ENCODE data around the gene TMEM120B.

TMEM120B gene

GRCh38 chr12:121823101-121823726, 110.7 kb downstream of the TMEM120B start:
- no peak for FAIRE-seq

GRCh38 chr12:121823727-121824115, 111.2 kb downstream of the TMEM120B start:
- FAIRE-seq, result no peak

- no peak for FAIRE-seq
Observed at GRCh38 chr12:121825041-121825523, 112.5 kb downstream of the TMEM120B start.

- no peak for FAIRE-seq
Observed at GRCh38 chr12:121826318-121827150, 114.0 kb downstream of the TMEM120B start.

GRCh38 chr12:121827351-121828099, 115.0 kb downstream of the TMEM120B start:
- FAIRE-seq, result no peak

- no peak for FAIRE-seq
Observed at GRCh38 chr12:121828306-121828705, 115.8 kb downstream of the TMEM120B start.

GRCh38 chr12:121828826-121829225, 116.3 kb downstream of the TMEM120B start:
- no peak for FAIRE-seq

GRCh38 chr12:121829250-121829918, 116.8 kb downstream of the TMEM120B start:
- FAIRE-seq, result no peak

GRCh38 chr12:121830134-121830533, 117.6 kb downstream of the TMEM120B start:
- FAIRE-seq, result no peak

- FAIRE-seq, result no peak
Observed at GRCh38 chr12:121830588-121831265, 118.2 kb downstream of the TMEM120B start.
